HG02588 (cell line): ENCODE measurements around the gene SMOC2.

Experiments
- ATAC-seq: cut with Tn5 transposase; IDR thresholded peaks from one replicate; pipeline ENCODE4 v1.9.1; 2021; ENCODE audit warnings: mild to moderate bottlenecking, moderate library complexity; ENCODE audit not compliant: unreplicated experiment

The SMOC2 gene

DNA sequence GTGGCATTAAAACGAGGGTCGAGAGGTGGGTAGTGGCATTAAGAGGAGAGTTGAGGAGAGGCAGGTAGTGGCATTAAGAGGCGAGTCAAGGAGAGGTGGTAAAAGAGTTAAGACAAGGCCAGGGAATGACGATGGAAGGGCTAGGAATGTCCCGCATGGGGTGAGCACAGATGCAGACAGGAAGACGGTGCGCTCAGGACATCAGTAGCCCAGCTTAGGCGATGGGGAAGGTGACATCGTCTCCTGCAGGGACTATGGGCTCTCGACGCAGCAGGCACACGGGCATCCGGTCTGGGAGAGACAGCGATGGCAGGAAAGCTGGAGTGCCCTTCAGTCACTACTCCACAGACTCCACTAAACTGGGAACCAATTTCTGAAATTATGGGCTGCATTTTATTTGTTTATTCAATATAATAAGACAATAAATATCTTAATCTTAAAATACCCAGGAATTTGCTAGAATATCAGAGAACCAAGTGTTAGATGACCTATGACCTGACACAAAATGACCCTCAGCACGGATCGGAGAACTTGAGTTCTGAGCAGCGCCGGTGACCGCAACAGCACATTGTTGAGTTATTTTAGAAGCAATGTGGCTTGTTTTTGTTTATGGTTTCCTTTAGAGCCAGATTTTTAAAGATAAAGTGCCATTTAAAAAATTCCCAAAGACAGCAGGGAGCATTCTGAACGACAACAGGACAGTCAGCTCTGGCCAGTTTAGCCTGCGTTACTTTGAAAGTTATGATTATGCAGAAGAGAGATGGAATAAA, 177.7 kb downstream of the SMOC2 start:
- ATAC-seq, result no peak

DNA sequence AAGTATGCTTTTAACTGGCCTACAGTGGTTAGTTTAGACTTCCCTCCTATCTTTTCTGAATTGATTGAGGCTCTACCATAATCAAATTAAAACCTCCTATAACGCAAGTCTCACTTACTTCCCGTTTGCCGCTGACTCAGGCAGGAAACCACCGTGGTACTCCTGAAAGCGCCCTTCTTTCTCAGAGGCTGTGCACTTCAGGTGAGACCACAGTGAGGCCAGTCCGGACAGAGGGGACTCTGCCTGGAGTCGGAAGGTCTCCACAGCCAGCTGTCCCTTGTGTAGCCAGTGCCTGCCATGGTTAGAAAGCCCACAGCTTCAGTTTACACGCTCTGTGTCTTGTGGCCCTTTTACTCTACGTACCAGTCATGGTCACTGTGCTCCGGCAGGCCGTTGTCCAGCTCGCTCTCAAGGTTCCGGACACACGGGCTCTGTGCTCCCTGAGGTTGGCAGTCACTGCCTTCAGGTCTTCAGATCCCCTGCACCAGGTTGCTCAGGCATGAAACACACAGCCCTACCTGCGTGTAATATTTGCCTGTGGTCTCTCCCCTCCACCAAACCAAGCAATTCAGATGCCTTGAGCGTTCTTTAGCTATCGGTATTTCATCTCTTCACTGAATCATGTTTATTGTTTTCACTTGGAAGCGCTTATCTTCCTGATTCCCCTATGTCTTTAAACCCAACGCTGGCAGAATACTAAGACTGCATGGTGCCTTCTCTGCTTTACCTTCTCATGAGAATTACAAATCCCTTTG, 178.8 kb downstream of the SMOC2 start:
- no peak for ATAC-seq

DNA sequence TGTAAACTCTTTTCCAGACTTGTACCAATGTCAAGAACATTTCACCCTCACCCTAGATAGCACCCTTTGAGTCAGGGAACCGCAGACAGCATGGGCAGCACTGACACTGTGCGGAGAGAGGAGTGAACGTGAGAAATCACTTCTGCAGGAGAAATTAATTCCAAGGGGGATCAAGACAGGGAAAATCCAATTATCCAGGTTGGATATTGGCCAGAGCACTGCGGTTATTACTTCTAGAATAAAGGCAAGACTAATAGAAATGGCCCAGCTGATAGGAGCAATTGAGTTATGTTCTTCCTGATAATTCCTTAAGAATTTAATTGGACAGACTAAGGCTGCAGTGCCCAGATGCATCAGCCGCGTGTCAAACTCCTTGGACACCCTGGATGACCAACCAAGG, 179.6 kb downstream of the SMOC2 start:
- no peak for ATAC-seq

DNA sequence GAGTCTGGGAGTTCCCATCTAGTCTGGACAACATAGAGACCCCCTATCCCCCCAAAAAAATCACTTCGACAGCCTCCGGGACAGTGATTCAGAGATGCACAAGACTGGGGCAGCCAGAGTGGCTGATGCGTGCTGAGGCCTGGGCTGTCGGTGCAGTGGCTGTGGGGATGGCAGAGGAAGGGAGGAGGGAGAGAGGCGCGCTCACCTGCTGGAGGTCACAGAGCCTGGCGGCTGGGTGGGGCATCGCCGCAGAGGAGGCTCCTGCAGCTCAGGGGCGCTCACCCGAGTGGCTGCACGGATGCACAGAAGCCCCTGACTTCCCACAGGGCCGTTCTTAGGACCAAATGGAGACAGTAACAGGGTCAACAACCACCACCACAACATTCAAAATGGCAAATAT, 182.8 kb downstream of the SMOC2 start:
- ATAC-seq, result no peak

DNA sequence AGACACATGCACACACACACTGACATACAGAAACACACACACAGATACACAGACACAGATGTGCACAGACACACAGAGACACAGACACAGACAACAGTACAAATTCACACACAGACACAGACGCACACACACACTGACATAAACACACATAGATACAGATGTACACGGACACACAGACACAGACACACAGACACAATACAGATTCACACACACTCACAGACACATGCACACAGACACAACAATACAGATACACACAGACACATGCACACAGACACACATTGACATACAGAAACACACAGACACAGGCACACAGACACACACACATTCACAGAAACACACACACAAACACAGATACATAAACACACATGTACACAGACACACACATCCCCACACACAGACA, 183.6 kb downstream of the SMOC2 start:
- no peak for ATAC-seq

DNA sequence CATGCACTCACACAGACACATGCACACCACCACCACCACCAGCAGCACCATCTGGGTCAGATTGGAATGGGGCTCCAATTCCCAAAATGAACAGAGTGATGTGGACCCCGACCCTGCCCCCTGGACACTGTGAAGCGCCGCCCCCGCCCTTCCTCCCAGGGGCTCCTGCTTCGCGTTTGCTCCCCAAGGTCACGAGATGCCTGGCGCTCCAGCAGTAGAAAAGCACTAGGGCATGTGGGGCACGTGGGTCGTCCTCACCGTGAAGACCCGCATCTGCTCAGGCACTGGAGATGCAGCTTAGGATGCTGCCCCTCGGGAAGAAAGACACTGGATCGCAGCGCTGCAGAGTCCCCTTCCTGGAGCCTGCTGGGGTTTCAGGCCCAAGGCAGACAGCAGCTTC, 184.0 kb downstream of the SMOC2 start:
- no peak for ATAC-seq

DNA sequence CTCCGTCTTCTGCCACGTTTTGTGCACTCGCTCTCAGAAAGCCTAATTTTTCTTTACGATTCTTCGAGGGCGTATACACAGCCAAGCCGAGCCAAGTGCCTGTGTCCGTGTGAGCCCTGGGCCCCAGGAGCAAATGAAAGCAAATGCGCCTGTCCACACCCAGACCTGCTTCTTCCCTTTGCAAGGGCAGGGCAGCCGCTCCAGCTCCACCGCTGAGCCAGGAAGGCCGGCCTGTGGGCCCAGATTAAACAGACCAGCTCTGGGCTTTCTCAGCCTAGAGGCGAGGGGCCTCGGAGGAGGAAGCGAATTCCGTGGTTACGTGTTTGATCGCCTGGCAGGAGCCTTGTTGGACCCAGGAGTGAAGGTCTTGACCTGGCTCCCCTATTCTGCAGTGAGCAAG, 184.6 kb downstream of the SMOC2 start:
- ATAC-seq, result no peak

DNA sequence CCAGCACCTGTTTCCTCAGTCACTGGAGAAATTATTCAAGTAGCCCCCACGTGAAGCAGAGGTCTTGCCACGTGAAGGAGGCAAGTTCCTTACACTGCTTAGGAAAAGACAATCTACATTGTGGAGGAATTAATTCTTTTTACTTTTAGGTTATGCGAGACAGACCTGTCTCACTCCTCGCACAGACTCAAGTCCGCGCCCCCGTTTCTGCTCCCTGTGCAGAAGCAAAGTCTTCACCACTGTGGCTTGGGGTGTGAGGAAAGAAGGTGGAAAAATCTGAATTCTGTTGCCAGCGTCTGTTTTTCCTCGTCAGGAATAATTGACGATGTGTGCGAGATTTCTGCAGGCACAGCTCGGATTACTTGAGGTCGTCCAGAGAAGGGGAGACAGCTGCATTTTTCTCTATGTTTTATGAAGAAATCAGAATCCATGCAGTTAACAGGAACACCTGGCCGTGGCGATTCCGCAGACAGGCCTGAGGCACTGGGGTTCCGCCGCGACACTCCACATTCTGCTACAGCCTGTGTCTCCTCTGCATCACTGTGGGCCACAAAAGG, 185.1 kb downstream of the SMOC2 start:
- ATAC-seq, result no peak

DNA sequence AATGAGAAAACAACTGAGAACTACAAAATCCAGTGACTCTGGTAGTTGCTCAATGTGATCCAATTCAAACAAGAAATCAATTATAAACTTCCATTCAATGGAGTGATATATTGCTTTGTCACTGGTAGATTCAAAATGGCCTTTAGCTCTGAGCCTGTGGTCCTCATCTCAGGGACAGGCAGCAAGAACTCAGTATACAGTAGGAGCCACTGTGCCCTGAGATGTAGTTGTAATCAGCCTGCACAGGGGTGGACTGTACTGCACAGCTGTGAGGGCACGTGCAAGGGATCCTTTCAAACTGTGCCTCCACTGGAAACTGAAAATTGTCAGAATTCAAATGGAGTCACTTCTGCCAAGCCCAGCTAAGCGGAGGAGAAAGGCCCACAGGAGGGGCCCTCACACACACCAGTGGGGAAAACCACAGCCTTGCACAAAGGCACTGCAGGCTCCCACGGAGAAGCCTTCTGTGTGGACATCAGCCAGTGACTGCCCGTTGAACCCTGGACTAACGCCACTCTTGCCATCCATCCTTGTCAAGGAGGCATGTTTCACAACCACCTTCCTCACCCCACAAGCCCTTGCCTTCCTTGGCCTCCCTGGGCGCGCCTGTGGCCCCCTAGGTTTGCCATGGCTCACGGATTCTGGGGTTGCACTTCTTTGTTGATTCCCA, 186.7 kb downstream of the SMOC2 start:
- no peak for ATAC-seq

DNA sequence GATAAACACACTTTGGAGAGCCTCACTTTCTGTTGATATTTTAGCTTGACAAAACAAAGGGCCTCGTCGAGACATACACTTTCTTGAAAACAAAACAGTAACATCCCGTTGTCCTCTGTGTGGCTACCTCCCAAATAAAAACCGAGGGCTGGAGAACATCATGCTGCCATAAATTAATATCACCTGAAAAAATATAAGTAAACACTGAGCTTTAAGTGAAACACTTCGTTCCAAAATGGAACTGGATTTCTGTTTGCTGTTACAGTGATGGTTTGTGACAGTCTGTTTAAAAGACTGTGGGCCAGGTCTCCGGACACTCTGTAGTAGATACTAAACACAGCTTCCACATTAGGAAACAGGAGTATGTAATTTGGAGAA, 187.2 kb downstream of the SMOC2 start:
- no peak for ATAC-seq

DNA sequence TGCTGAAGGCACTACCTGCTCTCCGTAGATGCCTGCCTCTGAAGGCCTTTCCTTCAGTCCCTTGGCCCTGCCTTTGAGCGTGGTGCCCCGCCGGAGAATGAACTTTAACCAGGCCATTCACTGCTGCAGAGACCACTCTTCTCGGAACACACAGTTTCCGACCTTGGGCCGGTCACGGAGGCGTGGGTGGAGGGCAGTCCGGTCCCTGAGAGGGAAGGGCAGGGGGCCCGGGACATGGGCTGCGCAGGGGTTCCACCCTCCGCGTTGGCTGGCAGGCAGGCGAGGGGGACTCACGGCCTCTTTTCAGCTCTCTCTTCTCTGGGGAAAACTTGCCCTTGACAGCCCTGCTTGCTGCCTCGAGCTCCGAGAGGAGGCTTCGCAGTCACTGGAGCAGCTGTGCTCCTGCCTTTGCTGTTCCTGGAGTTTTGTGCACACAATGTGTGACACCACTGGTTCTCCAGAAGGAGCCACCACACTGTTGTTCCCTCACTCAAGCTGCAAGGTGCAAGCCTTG, 187.8 kb downstream of the SMOC2 start:
- ATAC-seq, result no peak

DNA sequence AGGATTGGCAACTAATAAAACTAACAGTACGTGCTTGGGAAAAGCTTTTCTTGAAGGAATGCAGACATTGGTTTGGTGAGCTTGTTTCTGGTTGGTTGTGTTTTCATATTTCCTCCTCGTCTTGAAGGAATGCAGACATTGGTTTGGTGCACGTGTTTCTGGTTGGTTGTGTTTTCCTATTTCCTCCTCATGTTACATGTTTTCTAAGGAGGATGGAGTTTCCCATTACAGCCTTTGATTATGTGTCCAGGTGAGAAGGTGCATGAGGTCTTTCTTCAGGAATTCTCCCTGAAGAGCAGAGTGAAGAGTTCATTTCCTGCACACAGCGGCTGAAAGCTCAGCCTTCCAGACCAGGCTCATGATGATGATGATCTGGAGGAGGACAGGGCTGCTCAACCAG, 190.6 kb downstream of the SMOC2 start:
- ATAC-seq, result no peak

DNA sequence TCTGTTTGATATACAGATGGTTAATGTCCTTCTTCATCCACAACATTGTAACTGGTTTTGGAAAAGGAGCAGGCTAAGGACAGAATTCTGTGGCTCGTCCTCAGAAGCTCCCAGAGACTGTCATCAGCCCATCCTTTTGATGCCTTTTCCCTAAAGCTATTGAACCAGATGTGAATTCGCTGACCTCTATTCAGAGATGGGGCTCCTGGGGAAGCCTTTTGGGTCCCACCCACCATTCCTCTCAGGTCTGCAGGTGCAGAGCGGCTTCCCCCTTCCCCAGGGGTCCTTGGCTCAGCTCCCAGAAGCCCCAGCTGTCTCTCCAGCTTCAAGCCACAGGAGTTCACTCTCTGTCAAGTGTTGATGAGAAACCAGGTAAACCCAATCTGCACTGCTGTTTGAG, 191.7 kb downstream of the SMOC2 start:
- no peak for ATAC-seq

DNA sequence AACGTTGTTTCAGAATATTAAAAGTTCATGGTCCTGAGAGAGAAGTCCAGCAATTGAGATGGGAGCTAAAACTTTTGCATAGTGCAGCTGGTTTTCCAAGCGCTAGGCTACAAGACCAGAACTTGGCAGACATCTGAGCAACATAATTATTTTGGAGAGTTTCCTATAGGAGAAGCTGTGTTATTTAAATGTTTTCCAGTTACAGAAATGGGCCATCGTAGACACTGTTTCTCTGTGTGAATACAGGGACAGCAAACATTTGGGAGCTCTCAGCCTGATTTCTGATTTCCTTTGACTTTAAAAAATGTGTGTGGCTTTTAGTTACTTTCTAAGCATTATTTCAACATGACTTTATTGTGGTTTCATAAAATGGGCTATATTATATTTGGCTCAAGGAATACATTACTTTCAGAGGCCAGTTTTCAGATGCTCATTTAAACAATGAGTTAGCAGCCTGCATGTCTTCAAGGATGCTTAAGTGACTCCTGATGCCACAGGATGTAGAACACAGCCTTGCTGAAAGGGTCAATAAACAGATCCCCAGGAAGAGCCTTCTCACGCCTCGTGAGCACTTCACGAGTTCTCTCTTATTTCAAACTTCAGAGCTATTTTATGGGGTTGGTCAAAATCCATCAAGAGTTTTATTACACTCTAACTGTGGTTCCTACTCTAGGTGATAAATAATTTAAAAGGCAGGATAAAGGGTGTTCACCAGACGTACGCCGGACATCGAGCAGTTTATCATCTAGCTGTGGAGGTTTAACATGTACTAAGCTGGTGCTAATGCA, 193.8 kb downstream of the SMOC2 start:
- ATAC-seq, result no peak

DNA sequence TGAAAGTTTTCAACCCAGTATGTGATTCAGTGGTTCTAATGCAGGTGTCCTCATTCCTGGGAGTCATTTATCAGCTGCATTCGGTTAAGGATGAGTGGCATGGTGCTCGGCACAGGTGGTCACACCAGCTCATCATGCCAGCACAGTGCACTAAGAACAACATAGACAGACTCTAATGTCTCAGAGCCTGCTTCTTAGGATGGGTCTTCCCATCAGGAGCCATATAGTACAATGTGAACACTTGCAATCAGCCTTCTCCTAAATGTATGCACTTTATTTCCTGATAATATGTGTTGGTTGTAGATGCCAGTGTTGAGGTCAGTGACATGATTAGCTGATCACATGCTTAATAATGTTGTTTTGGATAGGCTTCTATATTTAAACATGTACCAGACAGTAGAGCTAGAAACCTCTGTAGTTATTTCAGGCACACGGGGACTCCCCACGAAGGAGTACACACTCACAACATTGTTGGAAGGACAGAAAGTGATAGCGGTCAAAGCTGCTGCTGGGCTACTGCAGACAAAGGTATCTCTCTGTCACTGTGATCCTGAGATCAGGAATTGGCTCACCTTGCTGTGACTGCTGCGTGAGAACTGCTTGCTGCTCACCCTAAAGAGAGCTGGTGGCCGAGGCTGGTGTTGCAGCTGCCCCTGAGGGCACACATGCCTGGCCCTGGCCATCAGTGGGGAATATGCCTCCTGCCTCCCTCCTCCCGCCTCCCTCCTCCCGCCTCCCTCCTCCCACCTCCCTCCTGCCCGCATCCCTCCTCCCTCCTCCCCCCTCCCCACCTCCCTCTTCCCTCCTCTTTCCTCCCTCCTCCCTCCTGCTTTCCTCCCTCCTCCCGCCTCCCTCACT, 195.4 kb downstream of the SMOC2 start:
- no peak for ATAC-seq

DNA sequence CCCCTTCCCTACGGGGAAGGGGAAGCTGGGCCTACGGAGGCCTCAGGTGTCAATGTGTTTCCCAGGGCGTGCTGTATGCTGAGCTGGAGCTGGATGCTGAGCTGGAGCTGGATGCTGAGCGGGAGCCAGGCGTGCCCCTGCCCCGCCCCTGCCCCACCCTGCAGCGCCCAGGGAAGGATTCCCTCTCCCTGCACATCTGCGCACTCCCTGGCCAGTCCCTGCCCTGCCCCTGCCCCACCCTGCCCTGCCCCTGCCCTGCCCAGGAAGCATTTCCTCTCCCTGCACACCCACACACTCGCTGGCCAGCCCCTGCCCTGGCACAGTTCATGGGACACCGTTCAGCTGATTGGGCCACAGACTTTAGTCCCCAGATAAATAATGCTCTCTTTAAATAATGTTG, 196.8 kb downstream of the SMOC2 start:
- no peak for ATAC-seq

DNA sequence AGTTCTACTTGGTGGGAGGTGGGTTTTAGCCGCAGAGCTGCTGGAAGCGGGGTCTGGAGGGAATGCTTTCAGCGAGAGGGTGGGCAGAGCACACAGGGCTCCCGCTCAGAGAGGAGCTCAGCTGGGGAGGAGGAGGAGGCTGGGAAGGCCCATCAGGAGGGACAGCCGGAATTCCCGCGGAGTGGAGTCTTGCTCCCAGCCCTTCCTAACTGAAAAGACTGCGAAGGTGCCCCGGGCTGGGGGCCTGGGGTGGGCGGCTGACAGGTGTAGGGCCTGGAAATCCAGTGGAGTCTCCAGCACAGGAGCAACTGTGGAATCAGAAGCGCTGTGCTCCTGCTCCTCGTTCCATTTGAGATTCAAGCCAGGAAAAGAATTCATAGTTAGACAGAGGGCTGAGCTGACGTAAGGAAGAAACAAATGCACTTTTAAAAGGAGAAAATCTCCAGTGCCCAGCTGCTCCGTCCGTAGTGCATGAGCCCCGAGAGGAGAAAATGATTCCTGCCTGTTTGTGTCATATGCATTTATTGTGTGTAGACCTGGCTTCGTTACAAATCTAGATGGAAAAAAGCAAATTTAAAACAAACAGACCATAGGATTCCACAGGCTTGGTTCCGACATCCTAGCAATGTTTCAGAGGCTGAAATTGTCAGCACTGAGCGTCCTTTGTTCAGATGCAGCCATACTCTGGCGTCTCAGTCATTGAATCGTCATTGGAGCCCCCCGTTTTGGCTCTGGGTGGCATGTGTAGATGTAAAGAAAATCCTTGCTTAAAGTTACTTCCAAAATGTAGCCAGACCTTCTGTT, 197.7 kb downstream of the SMOC2 start:
- ATAC-seq, result no peak

DNA sequence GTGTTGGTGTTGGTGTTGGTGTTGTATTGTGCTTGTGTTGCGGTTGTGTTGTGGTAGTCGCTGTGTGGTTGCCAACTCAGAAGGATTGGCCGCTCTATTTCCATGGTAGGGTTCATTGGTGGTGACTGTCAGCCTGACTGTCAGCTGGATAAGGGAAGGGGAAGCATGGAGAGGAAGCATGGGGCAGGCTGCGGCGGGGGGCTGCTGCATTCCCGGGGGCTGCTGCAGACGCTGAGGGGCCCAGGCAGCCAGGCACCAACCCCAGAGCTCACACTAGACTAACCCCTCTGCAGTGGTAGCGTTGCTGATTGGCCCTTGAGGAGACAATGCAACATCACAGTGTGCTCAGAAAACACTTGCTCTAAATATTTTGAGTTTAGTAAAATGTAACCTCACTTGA, 199.2 kb downstream of the SMOC2 start:
- no peak for ATAC-seq

DNA sequence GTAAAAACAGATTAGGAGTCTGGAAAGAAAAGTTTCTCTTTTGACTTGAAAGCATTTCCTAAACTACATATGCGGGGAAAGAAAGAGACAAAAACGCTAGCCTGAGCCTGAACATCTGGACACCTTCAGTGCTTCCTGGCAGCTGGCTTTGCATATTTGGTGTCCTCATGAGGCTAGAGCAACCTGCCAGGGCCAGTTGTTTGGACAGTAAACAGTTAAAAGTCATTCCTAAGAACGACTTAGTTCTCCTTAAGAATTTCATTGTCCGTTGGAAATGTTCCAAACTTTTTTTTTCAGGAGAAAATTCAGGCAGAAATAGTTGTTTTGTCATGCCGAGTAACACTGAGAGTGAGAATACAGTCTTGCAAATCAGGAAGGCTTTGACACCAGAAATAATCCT, 199.8 kb downstream of the SMOC2 start:
- no peak for ATAC-seq
